Skeletal muscle tissue (tissue), 4 donors: ENCODE results near the gene RNH1. TPM values are rescaled to one million over a fixed set of nuclear protein-coding genes. Genes with fewer than 3 reads are reported as not detected.

ENCODE experiments used
- H3K27ac ChIP-seq: one replicate; pipeline ENCODE4 v1.7.0; 2013; ENCODE audit warnings: mild to moderate bottlenecking, low read depth, low read length, inconsistent platforms
- H3K27me3 ChIP-seq, 3 donors: one replicate each; pipeline ENCODE4 v1.7.0; 2013; ENCODE audit warnings: low read length in 3 of 3; ENCODE audit not compliant: control insufficient read depth in 3 of 3, insufficient read depth in 3 of 3
- H3K36me3 ChIP-seq, 3 donors: one replicate each; pipeline ENCODE4 v1.7.0; 2013; ENCODE audit warnings: low read length in 3 of 3; ENCODE audit not compliant: control insufficient read depth in 3 of 3, insufficient read depth in 3 of 3
- H3K4me1 ChIP-seq, 3 donors: one replicate each; pipeline ENCODE4 v1.7.0; 2013; ENCODE audit warnings: low read length in 3 of 3, mild to moderate bottlenecking in 3 of 3; ENCODE audit not compliant: control insufficient read depth in 3 of 3, insufficient read depth in 3 of 3
- H3K4me3 ChIP-seq, 3 donors: one replicate each; pipeline ENCODE4 v1.7.0; 2013; ENCODE audit warnings: low read length in 3 of 3
- H3K9ac ChIP-seq, 3 donors: one replicate each; pipeline ENCODE4 v1.7.0; 2013; ENCODE audit warnings: low read length in 3 of 3, mild to moderate bottlenecking in 3 of 3, moderate library complexity in 2 of 3, low read depth in 1 of 3
- H3K9me3 ChIP-seq, 3 donors: one replicate each; pipeline ENCODE4 v1.7.0; 2013; ENCODE audit warnings: low read length in 3 of 3; ENCODE audit not compliant: control insufficient read depth in 3 of 3
- total RNA-seq: library from RNA; depleted of rRNA; stranded (reverse); fragments of >200 nt; gene quantifications from one replicate; pipeline ENCODE4 v1.2.3, GENCODE V29; 2014
- donor health status: Osteomylitis.

The RNH1 gene
- total RNA-seq, 1 donor from 2014 or later: 84.5 TPM

DNA sequence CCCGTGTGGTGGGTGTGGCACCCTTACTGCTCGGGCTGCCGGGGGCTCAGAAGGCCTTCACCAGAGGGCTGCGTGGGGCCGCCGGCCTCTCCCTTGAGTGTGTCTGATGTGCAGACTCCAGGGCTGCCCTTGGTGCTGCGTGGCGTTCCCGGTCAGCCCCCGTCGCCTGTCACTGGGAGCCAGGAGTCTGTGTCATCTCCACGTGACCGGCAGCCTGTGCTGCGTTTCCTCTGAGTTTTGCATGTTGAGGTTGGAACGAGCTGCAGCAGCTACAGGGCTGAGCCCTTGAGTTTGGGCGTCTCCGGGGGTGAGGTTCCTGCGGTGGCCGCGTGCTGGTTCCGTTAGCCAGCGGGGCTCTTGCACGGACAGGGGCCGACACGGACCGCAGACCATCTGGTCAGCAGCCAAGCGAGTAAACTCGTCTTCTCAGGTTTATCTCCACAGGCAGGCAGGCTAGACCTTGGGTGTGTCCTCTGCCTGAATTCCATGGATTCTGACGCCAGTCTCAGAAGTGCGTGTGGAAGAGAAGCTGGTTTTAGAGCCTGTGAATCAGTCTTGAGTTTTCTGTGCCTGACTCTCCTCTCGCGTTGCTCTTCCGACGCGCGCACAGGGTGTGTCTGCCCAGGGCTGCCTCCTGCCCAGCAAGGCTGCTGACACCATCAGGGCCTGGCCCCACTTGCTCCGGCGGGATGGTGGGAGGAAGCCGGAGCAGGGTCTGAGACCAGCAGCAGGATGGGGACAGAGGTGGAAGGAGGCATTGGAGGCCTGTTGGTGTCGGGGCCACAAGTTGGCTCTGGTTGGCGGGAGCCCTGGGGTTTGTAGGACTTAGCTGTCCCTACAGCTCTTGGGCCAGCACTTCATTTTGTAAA, 46.5 kb downstream of the RNH1 start:
- Histone ChIP-seq H3K27me3 (no peaks in the 10 kb centered on the region), H3K4me3 (no peak overlapping the region), H3K27ac (no peak overlapping the region), H3K36me3 (peaks cover 23 to 31% (median 27%) of the 10 kb centered on the region in 3 donors), H3K4me1 (no peaks in the 10 kb centered on the region), H3K9ac (no peak overlapping the region), H3K9me3 (no peaks in the 10 kb centered on the region)

DNA sequence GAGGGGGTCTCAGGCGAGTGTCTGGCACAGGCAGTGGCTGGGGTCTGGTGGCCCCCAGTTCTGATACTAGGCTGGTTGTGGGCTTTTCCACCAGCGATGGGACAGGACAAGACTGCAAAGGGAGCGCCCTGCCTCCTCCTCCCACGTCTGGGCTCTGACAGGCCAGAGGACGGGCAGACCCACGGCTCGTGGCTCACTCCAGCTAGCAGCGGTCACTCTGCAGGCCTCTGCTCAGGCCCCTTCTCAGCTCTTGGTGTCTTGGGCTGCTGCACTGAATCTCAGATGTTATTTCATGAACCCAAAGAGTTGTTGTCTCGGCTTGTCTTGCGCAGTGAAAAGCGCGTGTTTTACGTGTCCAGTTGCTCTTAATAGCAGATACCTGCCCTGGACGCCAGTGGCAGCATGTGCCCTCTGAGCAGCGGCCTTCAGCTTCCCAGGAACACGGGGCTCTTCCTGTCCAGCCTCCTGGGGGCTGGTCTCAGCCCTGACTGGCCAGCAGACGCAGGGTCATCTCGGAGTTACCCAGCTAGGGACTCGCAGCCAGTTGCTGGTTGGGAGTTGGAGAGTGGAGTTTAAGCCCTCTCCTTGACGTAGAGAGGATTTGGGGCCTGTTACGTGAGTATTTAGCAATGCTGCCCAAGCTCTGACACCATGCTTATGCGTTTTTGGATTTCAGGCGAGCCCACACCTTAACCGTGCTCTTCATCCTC, 47.4 kb downstream of the RNH1 start:
- Histone ChIP-seq H3K9me3 (no peaks in the 10 kb centered on the region), H3K27ac (no peak overlapping the region), H3K4me3 (no peak overlapping the region), H3K9ac (no peak overlapping the region), H3K27me3 (no peaks in the 10 kb centered on the region), H3K36me3 (peaks cover 22 to 28% (median 27%) of the 10 kb centered on the region in 3 donors), H3K4me1 (no peaks in the 10 kb centered on the region)

DNA sequence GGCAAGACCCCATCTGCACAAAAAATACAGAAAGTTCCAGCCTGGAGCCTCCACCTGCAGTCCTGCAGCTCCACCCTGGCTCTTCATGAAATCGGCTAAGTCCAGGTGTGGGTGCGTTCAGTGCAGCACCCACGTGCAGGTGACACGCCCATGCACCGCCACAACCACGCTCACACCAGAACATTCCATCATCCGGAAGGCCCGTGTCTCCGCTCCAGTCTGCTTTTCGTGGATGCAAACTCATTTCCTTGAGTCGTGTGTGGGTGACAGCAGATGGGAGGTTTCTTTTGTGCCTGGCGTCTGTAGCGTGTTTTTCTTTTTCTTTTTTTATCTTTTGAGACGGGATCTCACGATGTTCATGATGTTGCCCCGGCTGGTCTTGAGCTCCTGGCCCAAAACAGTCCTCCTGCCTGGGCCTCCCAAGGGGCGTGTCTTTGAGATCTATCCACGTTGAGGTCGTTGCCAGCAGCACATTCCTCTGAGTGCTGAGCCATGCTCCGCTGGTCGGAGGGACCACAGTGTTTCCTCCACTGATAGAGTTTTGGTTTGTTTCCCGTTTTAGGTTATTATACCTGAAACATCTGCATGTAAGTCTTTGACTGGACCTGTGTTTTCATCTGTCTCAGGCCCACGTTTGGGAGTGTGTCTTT, 49.8 kb downstream of the RNH1 start:
- no peak overlapping the region for H3K9ac ChIP-seq

DNA sequence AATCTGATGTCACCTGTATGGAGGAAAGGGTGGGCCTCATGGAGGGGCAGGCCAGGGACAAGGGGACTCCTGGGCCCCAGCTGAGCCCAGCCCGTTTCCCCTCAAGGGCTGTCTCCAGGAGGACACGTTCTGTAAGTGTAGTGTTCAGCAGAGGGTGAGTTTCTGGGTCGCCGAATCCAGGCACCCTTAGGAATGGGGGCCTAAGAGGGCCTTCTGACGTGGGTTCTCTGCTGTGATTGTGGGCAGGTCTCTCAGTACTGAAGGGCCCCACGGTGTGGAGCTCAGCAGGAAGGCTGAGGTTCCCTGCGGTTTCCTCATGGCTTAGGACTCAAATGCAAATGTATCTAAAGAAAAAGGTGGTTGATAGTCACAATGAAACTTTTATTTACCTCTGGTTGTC, 50.5 kb downstream of the RNH1 start:
- H3K27ac ChIP-seq: no peak overlapping the region

More for the DNA sequence above, 49.8 kb downstream of the RNH1 start:
- H3K4me1 ChIP-seq: peaks cover 0 to 4% (median 0%) of the 10 kb centered on the region in 3 donors
- H3K4me3 ChIP-seq: no peak overlapping the region
- H3K36me3 ChIP-seq: peaks cover 36 to 43% (median 40%) of the 10 kb centered on the region in 3 donors
- no peaks in the 10 kb centered on the region for H3K9me3 ChIP-seq
- no peaks in the 10 kb centered on the region for H3K27me3 ChIP-seq
- no peak overlapping the region for H3K27ac ChIP-seq

DNA sequence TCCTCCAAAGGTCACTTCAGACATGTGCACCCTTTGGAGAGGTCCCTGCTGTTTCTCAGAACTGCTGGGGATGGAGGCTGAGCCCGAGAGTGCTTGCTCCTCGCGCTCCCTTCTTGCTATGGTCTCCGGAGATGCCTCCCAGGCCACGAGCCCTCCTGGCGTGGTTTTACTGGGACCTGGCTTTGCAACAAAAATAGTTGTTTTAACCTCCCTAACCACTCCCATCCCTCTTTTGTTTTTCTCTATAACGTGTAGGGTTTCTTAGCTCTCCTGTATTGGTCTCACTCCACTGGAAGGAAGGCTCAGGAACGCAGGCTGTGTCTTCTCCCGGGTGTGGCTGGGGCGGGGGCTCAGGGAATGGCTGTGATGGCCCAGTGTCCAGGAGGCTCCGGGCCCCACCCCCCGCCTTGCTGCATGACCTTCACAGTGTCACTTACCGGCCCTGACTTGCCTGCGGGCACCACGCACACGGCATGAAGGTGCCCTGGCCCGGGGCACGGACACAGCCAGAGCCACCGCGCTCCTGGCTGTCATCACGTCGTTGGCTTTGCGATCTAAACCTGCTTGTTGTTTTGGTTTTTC, 51.4 kb downstream of the RNH1 start:
- H3K27ac ChIP-seq: no peak overlapping the region
- H3K36me3 ChIP-seq: peaks cover 27 to 32% (median 32%) of the 10 kb centered on the region in 3 donors
- no peaks in the 10 kb centered on the region for H3K9me3 ChIP-seq
- H3K9ac ChIP-seq: no peak overlapping the region
- H3K4me1 ChIP-seq: peaks cover 10 to 19% (median 10%) of the 10 kb centered on the region in 3 donors
- H3K4me3 ChIP-seq: no peak overlapping the region
- H3K27me3 ChIP-seq: no peaks in the 10 kb centered on the region

More for the DNA sequence above, 50.5 kb downstream of the RNH1 start:
- H3K9me3 ChIP-seq: no peaks in the 10 kb centered on the region
- H3K27me3 ChIP-seq: no peaks in the 10 kb centered on the region
- H3K36me3 ChIP-seq: peaks cover 36 to 41% (median 40%) of the 10 kb centered on the region in 3 donors
- peaks cover 2 to 11% (median 2%) of the 10 kb centered on the region in 3 donors for H3K4me1 ChIP-seq
- H3K9ac ChIP-seq: no peak overlapping the region
- H3K4me3 ChIP-seq: no peak overlapping the region

DNA sequence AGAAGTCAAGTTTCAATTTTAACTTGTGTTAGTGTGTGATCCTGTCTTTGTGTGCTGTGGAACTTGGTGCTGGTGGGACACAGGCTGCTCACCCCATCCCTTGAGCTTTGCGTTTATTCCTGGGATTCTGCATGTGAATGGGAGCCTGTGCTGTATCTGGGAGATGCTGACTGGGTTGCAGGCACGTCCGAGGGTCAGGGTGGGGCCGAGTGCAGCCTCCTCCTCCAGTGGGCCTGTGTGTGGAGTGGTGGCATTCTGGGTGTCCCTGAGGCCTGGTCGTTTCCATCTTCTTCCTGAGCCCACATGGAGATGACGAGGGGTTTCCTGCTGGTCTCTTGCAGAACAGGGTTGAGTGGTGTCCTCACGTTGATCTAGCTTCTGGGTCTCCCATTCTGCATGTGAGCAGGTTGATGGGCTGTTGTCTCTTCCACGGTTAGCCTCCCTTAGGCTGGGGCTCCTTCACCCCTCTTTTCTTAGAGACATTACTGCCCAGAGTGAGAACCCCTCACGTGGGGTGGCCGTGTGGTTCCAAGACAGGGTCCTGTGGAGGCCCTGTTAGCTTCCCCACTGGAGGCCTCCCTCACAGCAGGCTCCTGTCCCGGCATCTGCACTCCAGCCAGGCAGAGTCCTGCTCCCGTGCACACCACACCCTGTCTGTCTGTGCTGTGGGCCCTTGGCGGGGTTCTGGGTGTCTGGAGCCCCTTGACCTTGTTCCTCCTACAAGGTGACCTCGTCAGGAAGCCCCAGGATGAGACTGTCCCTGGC, 52.1 kb downstream of the RNH1 start:
- H3K27ac ChIP-seq: no peak overlapping the region
- H3K36me3 ChIP-seq: peaks cover 22 to 26% (median 26%) of the 10 kb centered on the region in 3 donors
- no peaks in the 10 kb centered on the region for H3K9me3 ChIP-seq
- H3K4me1 ChIP-seq: peaks cover 10 to 22% (median 10%) of the 10 kb centered on the region in 3 donors
- no peak overlapping the region for H3K9ac ChIP-seq
- H3K27me3 ChIP-seq: no peaks in the 10 kb centered on the region
- H3K4me3 ChIP-seq: no peak overlapping the region

DNA sequence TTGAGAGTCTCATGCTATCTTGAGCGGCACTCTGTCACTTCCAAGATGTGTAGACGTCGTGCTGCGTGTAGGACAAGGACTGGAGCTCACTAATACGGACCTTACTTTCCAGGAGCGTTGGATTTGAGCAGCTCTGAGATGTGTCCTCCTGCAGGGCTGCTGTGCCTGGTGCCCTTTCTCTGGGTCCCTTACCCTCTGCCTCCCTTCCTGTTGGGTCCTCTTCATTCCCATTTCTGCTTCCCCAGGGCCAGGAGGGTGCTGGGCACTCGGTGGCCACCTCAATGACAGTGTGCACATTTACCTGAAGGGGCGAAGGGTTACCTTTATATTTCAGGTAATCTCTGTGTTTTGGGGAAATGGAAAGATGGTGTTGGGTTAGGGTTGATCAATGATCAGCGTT, 53.0 kb downstream of the RNH1 start:
- Histone ChIP-seq H3K36me3 (peaks cover 17 to 23% (median 17%) of the 10 kb centered on the region in 3 donors), H3K4me1 (peaks cover 19 to 31% (median 19%) of the 10 kb centered on the region in 3 donors), H3K4me3 (no peak overlapping the region), H3K9ac (peak overlapping the region in 1 of 3 donors; percentile 8), H3K27ac (no peak overlapping the region), H3K9me3 (no peaks in the 10 kb centered on the region), H3K27me3 (no peaks in the 10 kb centered on the region)

DNA sequence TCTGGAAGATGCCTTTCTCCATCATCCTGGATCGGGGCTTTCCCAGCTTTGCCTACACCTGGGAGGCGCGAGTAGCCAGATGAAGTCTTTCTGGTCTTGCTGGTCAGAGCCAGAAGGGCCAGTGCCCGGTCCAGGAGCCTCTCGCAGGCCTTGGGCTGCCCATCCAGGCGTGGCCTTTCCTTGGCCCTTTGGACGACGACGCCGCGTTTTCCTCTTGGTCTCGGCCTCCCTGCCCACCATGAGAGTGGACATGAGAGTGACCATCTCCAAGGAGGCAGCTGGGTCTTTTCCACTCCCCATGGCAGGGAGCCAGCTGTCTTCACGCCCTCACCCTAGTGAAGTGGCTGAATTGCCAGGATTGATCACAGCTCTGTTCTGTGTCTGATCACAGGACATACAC, 53.5 kb downstream of the RNH1 start:
- H3K9ac ChIP-seq: no peak overlapping the region
- H3K4me1 ChIP-seq: peaks cover 23 to 35% (median 23%) of the 10 kb centered on the region in 3 donors
- H3K27me3 ChIP-seq: no peaks in the 10 kb centered on the region
- peaks cover 17 to 23% (median 17%) of the 10 kb centered on the region in 3 donors for H3K36me3 ChIP-seq
- H3K27ac ChIP-seq: no peak overlapping the region
- H3K4me3 ChIP-seq: no peak overlapping the region
- no peaks in the 10 kb centered on the region for H3K9me3 ChIP-seq

DNA sequence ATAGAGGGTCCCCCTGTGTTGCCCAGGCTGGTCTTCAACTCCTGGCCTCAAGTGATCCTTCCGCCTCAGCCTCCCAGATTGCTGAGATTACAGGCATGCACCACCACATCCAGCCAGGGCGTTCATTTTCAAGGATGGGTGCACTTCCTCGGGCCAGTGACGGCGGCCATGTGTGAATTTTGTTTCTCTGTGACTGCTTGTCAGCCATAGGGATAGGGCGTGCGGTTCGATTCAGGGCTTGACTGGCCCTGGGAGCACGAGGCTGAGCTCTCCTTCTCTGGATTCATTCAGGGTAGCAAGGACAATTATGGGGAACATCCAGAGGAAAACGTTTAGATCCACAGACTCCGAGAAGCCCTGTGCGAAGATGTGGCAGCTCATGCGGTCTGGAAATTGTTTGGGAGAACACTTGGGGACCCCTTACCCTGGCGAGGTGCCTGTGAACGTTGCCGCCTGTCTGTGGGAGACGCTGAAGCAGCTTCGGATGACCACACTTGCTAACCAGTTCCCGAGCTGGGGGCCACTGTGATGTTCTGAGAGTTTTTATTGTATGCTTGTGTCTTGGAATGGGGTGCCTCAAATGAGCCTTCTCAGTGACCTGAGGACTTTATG, 54.0 kb downstream of the RNH1 start:
- Histone ChIP-seq H3K9me3 (no peaks in the 10 kb centered on the region), H3K9ac (no peak overlapping the region), H3K27me3 (no peaks in the 10 kb centered on the region), H3K4me3 (no peak overlapping the region), H3K27ac (no peak overlapping the region), H3K36me3 (peaks cover 17 to 23% (median 17%) of the 10 kb centered on the region in 3 donors), H3K4me1 (peaks cover 27 to 38% (median 27%) of the 10 kb centered on the region in 3 donors)
